ENCODE data around the gene FBXW7.
A peak's percentile ranks its signal among the peaks of the same experiment; 100 is the strongest.

Gene FBXW7

GRCh38 chr4:152356428-152357034 is 179.4 kb downstream of the FBXW7 start:
- no peaks in the 10 kb centered on the region for H3K36me3 ChIP-seq (ENCODE audit: control insufficient read depth in 2 of 2, insufficient read depth in 2 of 2, low read length in 2 of 2)
- H3K9me3 ChIP-seq (ENCODE audit: control insufficient read depth in 2 of 2, low read length in 2 of 2), result no peaks in the 10 kb centered on the region
- H3K4me3 ChIP-seq (ENCODE audit: low read length in 2 of 2), result no peak overlapping the region
- H3K27ac ChIP-seq (ENCODE audit: low read depth in 2 of 2, low read length in 2 of 2), result no peak overlapping the region
- H3K4me1 ChIP-seq (ENCODE audit: control insufficient read depth in 2 of 2, insufficient read depth in 2 of 2, low read length in 2 of 2), result no peaks in the 10 kb centered on the region
- no peak overlapping the region for H3K9ac ChIP-seq (ENCODE audit: low read depth in 1 of 2, low read length in 2 of 2)
- H3K27me3 ChIP-seq (ENCODE audit: control insufficient read depth in 2 of 2, insufficient read depth in 2 of 2, low read length in 2 of 2), result no peaks in the 10 kb centered on the region

- no peaks in the 10 kb centered on the region for H3K36me3 ChIP-seq (ENCODE audit: control insufficient read depth in 2 of 2, insufficient read depth in 2 of 2, low read length in 2 of 2)
- peak overlapping the region in 1 of 2 donors; percentile 18 for H3K9ac ChIP-seq (ENCODE audit: low read depth in 1 of 2, low read length in 2 of 2)
- peak overlapping the region; percentile 42 to 67 for H3K4me3 ChIP-seq (ENCODE audit: low read length in 2 of 2)
- H3K27me3 ChIP-seq (ENCODE audit: control insufficient read depth in 2 of 2, insufficient read depth in 2 of 2, low read length in 2 of 2), result no peaks in the 10 kb centered on the region
- no peaks in the 10 kb centered on the region for H3K4me1 ChIP-seq (ENCODE audit: control insufficient read depth in 2 of 2, insufficient read depth in 2 of 2, low read length in 2 of 2)
- H3K9me3 ChIP-seq (ENCODE audit: control insufficient read depth in 2 of 2, low read length in 2 of 2), result no peaks in the 10 kb centered on the region
- peak overlapping the region; percentile 11 to 58 for H3K27ac ChIP-seq (ENCODE audit: low read depth in 2 of 2, low read length in 2 of 2)
Measured at GRCh38 chr4:152352622-152353116, 183.2 kb downstream of the FBXW7 start.

GRCh38 chr4:152352215-152352614 is 183.7 kb downstream of the FBXW7 start:
- Histone ChIP-seq H3K4me3 (ENCODE audit: low read length in 2 of 2) (peak overlapping the region; percentile 42 to 67), H3K27ac (ENCODE audit: low read depth in 2 of 2, low read length in 2 of 2) (peak overlapping the region; percentile 11 to 58), H3K9me3 (ENCODE audit: control insufficient read depth in 2 of 2, low read length in 2 of 2) (no peaks in the 10 kb centered on the region), H3K36me3 (ENCODE audit: control insufficient read depth in 2 of 2, insufficient read depth in 2 of 2, low read length in 2 of 2) (no peaks in the 10 kb centered on the region), H3K9ac (ENCODE audit: low read depth in 1 of 2, low read length in 2 of 2) (peak overlapping the region in 1 of 2 donors; percentile 18), H3K27me3 (ENCODE audit: control insufficient read depth in 2 of 2, insufficient read depth in 2 of 2, low read length in 2 of 2) (no peaks in the 10 kb centered on the region), H3K4me1 (ENCODE audit: control insufficient read depth in 2 of 2, insufficient read depth in 2 of 2, low read length in 2 of 2) (no peaks in the 10 kb centered on the region)

- Histone ChIP-seq H3K9ac (ENCODE audit: low read depth in 1 of 2, low read length in 2 of 2) (no peak overlapping the region), H3K27me3 (ENCODE audit: control insufficient read depth in 2 of 2, insufficient read depth in 2 of 2, low read length in 2 of 2) (no peaks in the 10 kb centered on the region), H3K9me3 (ENCODE audit: control insufficient read depth in 2 of 2, low read length in 2 of 2) (no peaks in the 10 kb centered on the region), H3K4me3 (ENCODE audit: low read length in 2 of 2) (no peak overlapping the region), H3K36me3 (ENCODE audit: control insufficient read depth in 2 of 2, insufficient read depth in 2 of 2, low read length in 2 of 2) (peaks cover 3% of the 10 kb centered on the region in 2 donors), H3K4me1 (ENCODE audit: control insufficient read depth in 2 of 2, insufficient read depth in 2 of 2, low read length in 2 of 2) (no peaks in the 10 kb centered on the region), H3K27ac (ENCODE audit: low read depth in 2 of 2, low read length in 2 of 2) (no peak overlapping the region)
Measured at GRCh38 chr4:152351080-152351479, 184.8 kb downstream of the FBXW7 start.

GRCh38 chr4:152348670-152349069 is 187.2 kb downstream of the FBXW7 start:
- H3K9ac ChIP-seq (ENCODE audit: low read depth in 1 of 2, low read length in 2 of 2), result no peak overlapping the region
- H3K4me3 ChIP-seq (ENCODE audit: low read length in 2 of 2), result no peak overlapping the region
- H3K4me1 ChIP-seq (ENCODE audit: control insufficient read depth in 2 of 2, insufficient read depth in 2 of 2, low read length in 2 of 2), result no peaks in the 10 kb centered on the region
- peaks cover 3 to 5% of the 10 kb centered on the region in 2 donors for H3K36me3 ChIP-seq (ENCODE audit: control insufficient read depth in 2 of 2, insufficient read depth in 2 of 2, low read length in 2 of 2)
- H3K27ac ChIP-seq (ENCODE audit: low read depth in 2 of 2, low read length in 2 of 2), result no peak overlapping the region
- H3K27me3 ChIP-seq (ENCODE audit: control insufficient read depth in 2 of 2, insufficient read depth in 2 of 2, low read length in 2 of 2), result no peaks in the 10 kb centered on the region
- H3K9me3 ChIP-seq (ENCODE audit: control insufficient read depth in 2 of 2, low read length in 2 of 2), result no peaks in the 10 kb centered on the region

- Histone ChIP-seq H3K4me3 (ENCODE audit: low read length in 2 of 2) (no peak overlapping the region), H3K4me1 (ENCODE audit: control insufficient read depth in 2 of 2, insufficient read depth in 2 of 2, low read length in 2 of 2) (no peaks in the 10 kb centered on the region), H3K27me3 (ENCODE audit: control insufficient read depth in 2 of 2, insufficient read depth in 2 of 2, low read length in 2 of 2) (no peaks in the 10 kb centered on the region), H3K9me3 (ENCODE audit: control insufficient read depth in 2 of 2, low read length in 2 of 2) (no peaks in the 10 kb centered on the region), H3K9ac (ENCODE audit: low read depth in 1 of 2, low read length in 2 of 2) (no peak overlapping the region), H3K27ac (ENCODE audit: low read depth in 2 of 2, low read length in 2 of 2) (no peak overlapping the region), H3K36me3 (ENCODE audit: control insufficient read depth in 2 of 2, insufficient read depth in 2 of 2, low read length in 2 of 2) (peaks cover 3 to 5% of the 10 kb centered on the region in 2 donors)
Measured at GRCh38 chr4:152346979-152347378, 188.9 kb downstream of the FBXW7 start.

GRCh38 chr4:152346526-152346925 is 189.4 kb downstream of the FBXW7 start:
- no peak overlapping the region for H3K4me3 ChIP-seq (ENCODE audit: low read length in 2 of 2)
- no peak overlapping the region for H3K27ac ChIP-seq (ENCODE audit: low read depth in 2 of 2, low read length in 2 of 2)
- H3K27me3 ChIP-seq (ENCODE audit: control insufficient read depth in 2 of 2, insufficient read depth in 2 of 2, low read length in 2 of 2), result no peaks in the 10 kb centered on the region
- no peak overlapping the region for H3K9ac ChIP-seq (ENCODE audit: low read depth in 1 of 2, low read length in 2 of 2)
- H3K9me3 ChIP-seq (ENCODE audit: control insufficient read depth in 2 of 2, low read length in 2 of 2), result no peaks in the 10 kb centered on the region
- no peaks in the 10 kb centered on the region for H3K4me1 ChIP-seq (ENCODE audit: control insufficient read depth in 2 of 2, insufficient read depth in 2 of 2, low read length in 2 of 2)
- peaks cover 3 to 5% of the 10 kb centered on the region in 2 donors for H3K36me3 ChIP-seq (ENCODE audit: control insufficient read depth in 2 of 2, insufficient read depth in 2 of 2, low read length in 2 of 2)

- Histone ChIP-seq H3K27ac (ENCODE audit: low read depth in 2 of 2, low read length in 2 of 2) (no peak overlapping the region), H3K27me3 (ENCODE audit: control insufficient read depth in 2 of 2, insufficient read depth in 2 of 2, low read length in 2 of 2) (no peaks in the 10 kb centered on the region), H3K36me3 (ENCODE audit: control insufficient read depth in 2 of 2, insufficient read depth in 2 of 2, low read length in 2 of 2) (peaks cover 3 to 5% of the 10 kb centered on the region in 2 donors), H3K4me3 (ENCODE audit: low read length in 2 of 2) (no peak overlapping the region), H3K9ac (ENCODE audit: low read depth in 1 of 2, low read length in 2 of 2) (no peak overlapping the region), H3K9me3 (ENCODE audit: control insufficient read depth in 2 of 2, low read length in 2 of 2) (no peaks in the 10 kb centered on the region), H3K4me1 (ENCODE audit: control insufficient read depth in 2 of 2, insufficient read depth in 2 of 2, low read length in 2 of 2) (no peaks in the 10 kb centered on the region)
Measured at GRCh38 chr4:152344001-152344400, 191.9 kb downstream of the FBXW7 start.

- Histone ChIP-seq H3K27ac (ENCODE audit: low read depth in 2 of 2, low read length in 2 of 2) (no peak overlapping the region), H3K4me1 (ENCODE audit: control insufficient read depth in 2 of 2, insufficient read depth in 2 of 2, low read length in 2 of 2) (no peaks in the 10 kb centered on the region), H3K9ac (ENCODE audit: low read depth in 1 of 2, low read length in 2 of 2) (no peak overlapping the region), H3K27me3 (ENCODE audit: control insufficient read depth in 2 of 2, insufficient read depth in 2 of 2, low read length in 2 of 2) (no peaks in the 10 kb centered on the region), H3K4me3 (ENCODE audit: low read length in 2 of 2) (no peak overlapping the region), H3K9me3 (ENCODE audit: control insufficient read depth in 2 of 2, low read length in 2 of 2) (no peaks in the 10 kb centered on the region), H3K36me3 (ENCODE audit: control insufficient read depth in 2 of 2, insufficient read depth in 2 of 2, low read length in 2 of 2) (peaks cover 3 to 5% of the 10 kb centered on the region in 2 donors)
Measured at GRCh38 chr4:152342293-152342692, 193.6 kb downstream of the FBXW7 start.

GRCh38 chr4:152340818-152341217 is 195.1 kb downstream of the FBXW7 start:
- no peak overlapping the region for H3K27ac ChIP-seq (ENCODE audit: low read depth in 2 of 2, low read length in 2 of 2)

More at GRCh38 chr4:152340818-152341217, 195.1 kb downstream of the FBXW7 start:
- H3K4me1 ChIP-seq (ENCODE audit: control insufficient read depth in 2 of 2, insufficient read depth in 2 of 2, low read length in 2 of 2), result no peaks in the 10 kb centered on the region
- H3K9me3 ChIP-seq (ENCODE audit: control insufficient read depth in 2 of 2, low read length in 2 of 2), result no peaks in the 10 kb centered on the region
- H3K9ac ChIP-seq (ENCODE audit: low read depth in 1 of 2, low read length in 2 of 2), result no peak overlapping the region
- H3K4me3 ChIP-seq (ENCODE audit: low read length in 2 of 2), result no peak overlapping the region
- no peaks in the 10 kb centered on the region for H3K27me3 ChIP-seq (ENCODE audit: control insufficient read depth in 2 of 2, insufficient read depth in 2 of 2, low read length in 2 of 2)
- peaks cover 0 to 2% of the 10 kb centered on the region in 2 donors for H3K36me3 ChIP-seq (ENCODE audit: control insufficient read depth in 2 of 2, insufficient read depth in 2 of 2, low read length in 2 of 2)

Measured in mucosa of rectum (tissue), 2 donors.